Left ventricle myocardium inferior (tissue), 1 donor: ENCODE results near the gene PFDN2. TPM values are rescaled to one million over a fixed set of nuclear protein-coding genes. Genes with fewer than 3 reads are reported as not detected.

Experiments used
- DNase-seq: peaks from one replicate; pipeline ENCODE4 v3.0.0-alpha.2; 2020
- H3K27ac ChIP-seq: fragments of 200-600 bp; replicated peaks from 2 replicates; pipeline ENCODE4 v1.8.0; 2021
- H3K27me3 ChIP-seq: fragments of 200-600 bp; 2 replicates; pipeline ENCODE4 v1.8.0; 2021; ENCODE audit warnings: low read depth
- H3K36me3 ChIP-seq: fragments of 200-600 bp; 2 replicates; pipeline ENCODE4 v1.8.0; 2021
- H3K4me1 ChIP-seq: fragments of 200-600 bp; 2 replicates; pipeline ENCODE4 v1.8.0; 2021
- H3K4me3 ChIP-seq: fragments of 200-600 bp; 2 replicates; pipeline ENCODE4 v1.8.0; 2021; ENCODE audit warnings: mild to moderate bottlenecking, moderate library complexity
- H3K9me3 ChIP-seq: fragments of 200-600 bp; replicated peaks from 2 replicates; pipeline ENCODE4 v1.8.0; 2021
- CTCF ChIP-seq: fragments of 200-600 bp; IDR thresholded peaks from 2 replicates; pipeline ENCODE4 v1.8.0; 2021; ENCODE audit warnings: antibody characterized with exemption, mild to moderate bottlenecking, borderline replicate concordance
- intact Hi-C: fragments of 100-400 bp; cut with micrococcal nuclease; formaldehyde crosslinking; loops from one replicate; pipeline ENCODE4 v1.11.0; 2022
- total RNA-seq: library from RNA; stranded (reverse); fragmentation: NEBNext Ultra II Directional; extraction: Animal tissue kit (Norgen Biotek cat#: 25700); gene quantifications from one replicate; pipeline ENCODE4 v1.2.1, GENCODE V29; 2021
- donor health status: DM: no; HTN: yes; CAD: no; lungs with severe emphysema.

The PFDN2 gene
- total RNA-seq, 1 donor from 2014 or later, result 62.5 TPM

- no peaks in the 10 kb centered on the region for H3K4me1 ChIP-seq
- DNase-seq, result no peak
- intact Hi-C loops, result no loop called here
- peaks cover 79% of the 10 kb centered on the region for H3K27me3 ChIP-seq
- no peaks in the 10 kb centered on the region for H3K36me3 ChIP-seq
- H3K27ac ChIP-seq, result no peak overlapping the region
- H3K4me3 ChIP-seq, result no peak overlapping the region
- no peaks in the 10 kb centered on the region for H3K9me3 ChIP-seq
- TF ChIP-seq CTCF, result no peak
Measured at GRCh38 chr1:161061419-161061818, 56.4 kb downstream of the PFDN2 start.

- DNase-seq, result no peak
Measured at GRCh38 chr1:161059293-161059692, 58.5 kb downstream of the PFDN2 start.

GRCh38 chr1:161054805-161055204 is 63.0 kb downstream of the PFDN2 start:
- Histone ChIP-seq H3K27me3 (peaks cover 50% of the 10 kb centered on the region), H3K36me3 (no peaks in the 10 kb centered on the region), H3K27ac (no peak overlapping the region), H3K9me3 (no peaks in the 10 kb centered on the region), H3K4me1 (no peaks in the 10 kb centered on the region), H3K4me3 (no peak overlapping the region)
- DNase-seq, result no peak
- TF ChIP-seq CTCF, result no peak
- intact Hi-C loops, result loop anchor here (10.0 kb wide), 1 partner anchor 60 kb away; no protein-coding TSS in a partner anchor

More at GRCh38 chr1:161059293-161059692, 58.5 kb downstream of the PFDN2 start:
- TF ChIP-seq CTCF, result no peak
- Histone ChIP-seq H3K36me3 (no peaks in the 10 kb centered on the region), H3K4me1 (no peaks in the 10 kb centered on the region), H3K27me3 (peaks cover 79% of the 10 kb centered on the region), H3K4me3 (no peak overlapping the region), H3K9me3 (no peaks in the 10 kb centered on the region), H3K27ac (no peak overlapping the region)
- intact Hi-C loops, result loop anchor here (10.0 kb wide), 1 partner anchor 64 kb away; no protein-coding TSS in a partner anchor

GRCh38 chr1:161054232-161054631 is 63.6 kb downstream of the PFDN2 start:
- DNase-seq, result no peak

GRCh38 chr1:161052899-161053298 is 64.9 kb downstream of the PFDN2 start:
- H3K36me3 ChIP-seq, result no peaks in the 10 kb centered on the region
- H3K4me3 ChIP-seq, result no peak overlapping the region
- peaks cover 42% of the 10 kb centered on the region for H3K27me3 ChIP-seq
- intact Hi-C loops, result loop anchor here (10.0 kb wide), 1 partner anchor 58 kb away; no protein-coding TSS in a partner anchor
- H3K4me1 ChIP-seq, result no peaks in the 10 kb centered on the region
- no peak for TF ChIP-seq CTCF
- no peak overlapping the region for H3K27ac ChIP-seq
- no peak for DNase-seq
- H3K9me3 ChIP-seq, result no peaks in the 10 kb centered on the region

More at GRCh38 chr1:161054232-161054631, 63.6 kb downstream of the PFDN2 start:
- Histone ChIP-seq H3K9me3 (no peaks in the 10 kb centered on the region), H3K27ac (no peak overlapping the region), H3K4me1 (no peaks in the 10 kb centered on the region), H3K36me3 (no peaks in the 10 kb centered on the region), H3K27me3 (peaks cover 50% of the 10 kb centered on the region), H3K4me3 (no peak overlapping the region)
- no peak for TF ChIP-seq CTCF
- intact Hi-C loops, result loop anchor here (10.0 kb wide), 1 partner anchor 59 kb away; no protein-coding TSS in a partner anchor
